GM18499 (cell line): ENCODE measurements around the gene MKI67.

Source experiments
- ATAC-seq: cut with Tn5 transposase; IDR thresholded peaks from one replicate; pipeline ENCODE4 v1.9.1; 2021; ENCODE audit warnings: moderate number of reproducible peaks; ENCODE audit not compliant: insufficient read depth, unreplicated experiment

MKI67 gene

DNA sequence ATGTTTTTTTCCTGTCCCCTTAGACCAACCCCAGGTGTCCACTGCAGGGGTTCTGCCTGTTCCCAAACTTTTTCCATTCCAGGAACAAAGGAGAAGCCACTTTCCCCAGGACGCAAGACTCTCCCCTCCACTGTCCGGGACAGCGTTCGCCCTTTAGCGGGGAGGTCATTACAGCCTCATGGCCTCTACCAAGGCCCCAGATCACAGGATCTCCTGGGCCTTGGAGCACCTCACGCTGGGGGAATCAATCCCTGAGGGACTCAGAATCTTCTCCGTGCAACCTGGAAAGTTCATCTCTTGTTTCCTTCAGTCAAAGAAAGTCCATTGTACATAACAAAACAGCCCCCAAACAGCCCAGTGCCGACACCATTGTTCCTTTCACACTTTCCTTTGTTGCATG, 41.2 kb downstream of the MKI67 start:
- no peak for ATAC-seq

DNA sequence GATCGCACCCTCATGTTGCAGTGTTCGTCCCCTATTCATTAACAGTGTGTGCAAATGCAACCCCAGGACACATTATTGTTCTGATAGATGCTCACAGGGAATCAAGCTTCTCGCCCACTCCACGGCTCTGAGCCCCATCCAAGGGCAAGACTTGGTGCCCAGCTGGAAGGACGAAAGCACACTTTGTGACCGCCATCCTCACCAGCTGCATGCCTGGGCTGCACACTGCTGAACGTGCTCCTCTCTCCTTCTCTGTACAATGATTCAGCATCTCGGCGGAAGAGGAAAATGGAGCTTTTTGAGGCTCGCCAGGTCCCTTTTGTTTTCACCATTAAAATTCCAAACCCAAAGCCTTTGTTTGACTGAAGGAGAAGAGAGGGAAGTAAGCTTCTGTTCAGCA, 41.9 kb downstream of the MKI67 start:
- ATAC-seq, result no peak

DNA sequence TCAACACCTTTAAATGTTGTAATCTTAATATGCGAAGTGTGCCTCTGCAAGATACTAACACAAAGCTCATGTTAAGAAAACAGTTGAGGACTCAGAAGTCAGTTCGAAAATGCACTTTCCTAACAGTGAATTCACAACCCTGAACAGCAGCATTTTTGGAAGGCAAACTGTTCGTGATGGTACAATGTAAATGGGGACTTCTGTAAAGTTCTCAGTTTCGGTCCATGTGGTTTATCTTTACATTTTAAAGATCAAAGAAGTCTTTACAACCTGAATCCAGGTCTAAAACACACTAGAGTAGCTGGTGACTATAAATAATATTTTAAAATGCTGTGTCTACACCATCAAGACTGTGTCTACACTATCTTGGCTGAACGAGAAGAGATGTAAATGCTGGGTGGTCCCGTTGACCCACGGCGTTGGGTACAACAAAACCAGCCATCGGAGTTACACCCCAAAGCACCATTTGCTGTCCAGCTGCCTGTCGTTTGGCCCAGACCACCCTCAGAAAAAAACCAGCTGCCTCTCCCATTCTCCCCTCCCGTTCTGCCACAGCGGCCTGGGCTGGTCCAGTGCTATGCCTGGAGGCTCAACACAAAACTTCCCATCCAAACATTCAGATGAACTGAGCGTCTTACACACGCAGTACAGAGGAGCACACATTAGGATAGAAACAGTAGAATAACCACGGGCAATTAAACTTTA, 42.9 kb downstream of the MKI67 start:
- no peak for ATAC-seq

DNA sequence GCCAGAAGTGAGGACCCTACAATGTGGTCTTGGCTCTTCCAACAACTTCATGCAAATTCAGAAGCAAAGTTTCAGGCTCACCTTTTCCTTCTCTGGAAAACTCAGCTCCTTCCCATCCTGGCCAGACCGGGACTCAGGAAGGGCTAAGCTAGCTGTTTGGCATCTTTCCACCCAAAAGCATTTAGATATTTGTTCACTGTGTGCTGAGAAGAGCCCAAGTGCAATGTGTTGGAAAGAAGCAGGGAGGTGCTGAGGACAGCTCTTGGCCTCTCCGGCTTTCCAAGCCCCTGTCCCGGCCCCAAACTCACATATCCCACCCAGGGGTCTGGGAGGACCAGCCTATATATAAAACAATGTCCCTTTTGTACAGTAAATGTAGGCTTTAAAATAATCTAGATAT, 44.5 kb downstream of the MKI67 start:
- no peak for ATAC-seq

- ATAC-seq, result no peak
These were observed 45.0 kb downstream of the MKI67 start for GRCh38 chr10:128081222-128081621.

- no peak for ATAC-seq
These were observed 45.6 kb downstream of the MKI67 start for GRCh38 chr10:128080641-128081040.

DNA sequence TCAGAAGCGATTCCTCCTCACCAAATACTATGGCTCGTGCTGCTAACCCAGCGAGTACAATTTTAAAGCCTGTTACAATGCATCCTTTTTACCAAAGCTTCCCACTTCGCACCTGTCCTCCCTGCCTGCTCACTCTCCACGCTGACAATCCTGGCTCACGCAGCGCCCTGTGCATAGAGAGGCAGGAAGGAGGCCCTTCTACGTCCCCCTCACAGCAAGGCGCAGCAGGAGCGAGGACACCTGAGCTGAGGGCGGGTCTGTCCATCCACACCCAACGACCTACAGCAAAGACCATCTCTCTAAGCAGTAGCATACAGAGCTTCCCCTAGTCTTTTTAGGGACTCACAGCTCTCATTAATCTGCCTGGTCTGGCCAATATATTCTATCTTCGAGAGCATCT, 46.0 kb downstream of the MKI67 start:
- ATAC-seq, result no peak

GRCh38 chr10:128078136-128078969, 47.9 kb downstream of the MKI67 start:
- no peak for ATAC-seq

DNA sequence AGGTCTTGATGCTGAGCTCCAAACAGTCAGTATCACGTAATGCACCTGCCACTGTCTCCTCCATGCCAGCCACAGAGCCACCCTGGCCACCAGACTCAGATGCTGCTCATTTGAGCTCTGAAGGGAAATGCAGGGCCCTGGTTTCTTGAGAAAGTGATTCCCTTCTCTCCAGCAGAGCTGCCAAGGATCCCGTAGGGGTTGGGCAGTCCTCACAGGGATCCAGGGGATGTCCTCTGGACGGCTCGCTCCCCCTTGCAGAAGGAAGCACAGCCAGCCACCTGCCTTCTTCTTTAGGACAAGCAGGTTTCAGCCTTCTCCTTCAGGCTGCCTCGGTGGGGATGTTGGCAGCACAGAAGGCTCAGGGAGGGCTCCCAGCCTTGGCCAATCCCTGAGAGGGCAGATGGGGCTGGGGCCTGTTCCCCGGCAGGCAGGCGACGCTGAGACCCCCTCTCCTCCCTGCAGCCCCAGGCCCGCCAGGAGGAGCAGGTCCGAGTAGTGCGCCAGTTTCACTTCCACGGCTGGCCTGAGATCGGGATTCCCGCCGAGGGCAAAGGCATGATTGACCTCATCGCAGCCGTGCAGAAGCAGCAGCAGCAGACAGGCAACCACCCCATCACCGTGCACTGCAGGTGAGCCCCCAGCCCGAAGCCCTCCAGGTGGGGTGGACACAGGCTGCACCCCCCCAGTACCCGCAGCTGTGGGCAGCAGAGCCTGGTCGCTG, 48.9 kb downstream of the MKI67 start:
- ATAC-seq, result no peak

GRCh38 chr10:128074589-128074988, 51.6 kb downstream of the MKI67 start:
- ATAC-seq, result no peak

- ATAC-seq, result no peak
These were observed 52.3 kb downstream of the MKI67 start for GRCh38 chr10:128073890-128074289.

- ATAC-seq, result no peak
These were observed 53.1 kb downstream of the MKI67 start for GRCh38 chr10:128072941-128073645.

- no peak for ATAC-seq
These were observed 54.2 kb downstream of the MKI67 start for GRCh38 chr10:128072046-128072445.

DNA sequence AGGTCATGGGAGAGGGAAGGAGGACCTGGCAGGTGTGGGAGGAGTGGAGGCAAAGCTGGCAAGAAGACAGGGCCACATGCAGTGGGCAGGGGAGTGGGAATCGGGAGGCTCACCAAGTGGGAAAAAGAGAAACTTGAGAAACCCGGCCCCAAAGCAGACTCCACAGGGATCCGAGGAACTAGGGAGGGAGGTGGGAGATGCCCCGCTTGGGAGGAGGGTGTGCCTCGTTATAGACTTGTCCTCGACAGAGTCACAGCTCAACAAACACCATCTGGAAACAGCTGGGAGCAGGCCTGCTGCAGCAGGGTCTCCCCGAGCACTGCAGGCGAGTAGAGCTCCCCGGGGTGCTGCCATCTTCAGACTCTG, 54.8 kb downstream of the MKI67 start:
- no peak for ATAC-seq

DNA sequence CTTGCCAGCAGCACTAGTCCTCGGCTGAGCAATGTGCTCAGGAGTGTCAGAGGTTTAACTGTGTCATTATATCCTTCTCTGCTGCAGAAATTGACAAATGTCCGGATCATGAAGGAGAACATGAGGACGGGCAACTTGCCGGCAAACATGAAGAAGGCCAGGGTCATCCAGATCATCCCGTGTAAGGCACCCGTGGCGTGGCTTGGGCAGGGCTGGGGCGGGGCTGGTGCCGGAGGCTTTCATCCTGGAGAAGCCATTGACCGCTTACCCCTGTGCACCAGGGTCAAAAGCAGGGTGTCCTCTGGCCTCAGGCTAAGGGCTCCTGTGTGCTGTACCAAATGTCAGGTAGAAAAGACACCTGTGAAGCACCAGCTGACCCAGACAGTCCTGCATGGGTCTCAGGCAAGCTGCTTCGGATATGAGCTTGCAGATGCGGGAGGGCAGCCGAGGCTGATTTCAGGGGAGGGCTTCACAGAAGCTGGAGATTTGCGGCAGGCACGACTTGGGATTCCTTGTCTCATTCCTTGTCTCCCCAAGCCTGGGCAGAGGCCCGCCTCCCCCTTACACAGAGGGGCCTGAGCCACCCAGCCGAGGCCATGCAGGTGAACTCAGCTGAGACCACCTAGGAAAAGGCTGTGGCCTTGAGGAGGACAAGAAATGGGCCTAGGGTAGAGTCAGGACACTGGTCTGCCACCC, 55.4 kb downstream of the MKI67 start:
- ATAC-seq, result no peak

GRCh38 chr10:128070161-128070560, 56.1 kb downstream of the MKI67 start:
- ATAC-seq, result no peak

- no peak for ATAC-seq
These were observed 56.7 kb downstream of the MKI67 start for GRCh38 chr10:128069351-128070051.

DNA sequence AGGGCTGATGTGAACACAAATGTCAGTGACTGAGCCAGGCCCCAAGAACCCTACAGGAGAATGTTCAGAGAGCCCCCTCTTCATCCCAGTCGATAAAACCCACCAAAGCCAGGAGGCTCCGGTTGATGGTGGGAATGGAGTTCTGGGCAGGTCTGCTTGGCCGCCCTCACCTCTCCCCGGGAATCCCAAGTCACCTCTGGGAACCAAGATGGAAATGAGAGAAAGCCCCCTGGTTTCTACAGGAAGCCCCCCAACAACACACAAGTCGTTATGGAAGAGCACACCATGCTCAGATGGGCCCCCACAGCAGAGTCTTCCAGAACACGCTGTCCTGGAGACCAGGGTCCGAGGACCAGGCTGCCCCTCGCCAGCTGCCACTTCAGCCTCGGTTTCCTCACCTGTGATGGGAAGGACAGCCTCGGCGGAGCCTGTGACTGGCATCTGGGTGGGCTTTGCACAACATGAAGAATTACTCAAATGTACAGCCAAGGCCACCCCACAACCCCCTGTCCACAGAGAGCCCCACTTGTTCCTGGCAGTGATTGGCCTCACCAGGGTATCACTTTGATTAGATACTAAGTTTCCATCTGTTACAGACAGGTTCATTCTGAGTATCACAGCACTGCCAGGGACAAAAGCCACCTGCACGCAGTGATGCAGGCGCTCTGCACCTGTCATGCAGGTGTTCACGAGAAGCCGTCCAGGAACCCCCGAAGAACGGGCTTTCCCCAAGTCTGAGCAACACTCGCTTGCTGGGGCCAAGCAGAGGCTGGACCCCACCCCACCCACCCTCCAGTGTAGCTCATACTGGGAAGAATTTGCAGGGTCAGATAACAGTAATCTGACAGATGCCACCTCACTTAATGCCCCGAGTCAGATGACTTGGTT, 57.6 kb downstream of the MKI67 start:
- ATAC-seq, result no peak
